Measurements from ENCODE around the gene CAMTA1. TPM values are rescaled to one million over a fixed set of nuclear protein-coding genes. Genes with fewer than 3 reads are reported as not detected.

CAMTA1 gene
- total RNA-seq, 4 donors from 2014 or later = 57.4 to 88.3 (median 62.1) TPM

DNA sequence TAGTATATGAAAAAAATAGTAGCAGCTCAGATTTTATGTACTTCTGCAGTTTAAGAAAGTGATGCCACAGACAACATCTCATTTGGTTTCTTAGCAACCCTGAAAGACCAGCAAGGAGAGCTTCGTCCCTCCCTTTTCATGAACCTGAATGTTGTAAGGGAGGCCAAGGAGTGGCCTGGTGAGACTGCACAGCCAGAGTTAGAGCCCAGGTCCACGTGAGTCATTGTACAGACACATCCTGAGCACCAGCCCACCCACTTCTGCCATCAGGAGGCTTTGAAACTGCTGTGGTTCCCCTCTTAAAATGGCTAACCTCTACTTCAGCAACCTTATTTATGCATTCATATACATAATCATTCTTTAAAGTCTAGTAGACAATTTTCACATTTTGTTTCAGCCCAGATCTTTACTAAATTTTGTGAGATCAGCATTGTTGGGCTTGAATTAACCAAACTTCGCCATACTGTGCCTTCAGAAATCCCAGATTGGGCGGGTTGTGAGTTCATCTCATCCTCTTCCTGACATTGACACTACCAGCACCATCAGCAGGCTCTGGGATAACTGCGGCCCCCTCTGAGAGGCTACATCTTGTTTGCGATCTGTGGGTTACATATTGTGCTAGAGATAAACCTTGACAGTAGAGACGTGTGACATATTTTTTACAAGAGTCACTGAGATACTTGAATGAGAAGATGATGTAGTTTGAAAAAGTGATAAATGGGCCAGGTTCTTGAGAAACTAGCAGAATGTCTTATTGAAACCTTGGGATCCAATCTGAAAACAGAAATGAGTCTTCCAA is 106.7 kb downstream of the CAMTA1 start:
- Histone ChIP-seq H3K27ac (no peak overlapping the region), H3K4me3 (no peak overlapping the region), H3K36me3 (no peaks in the 10 kb centered on the region), H3K27me3 (no peaks in the 10 kb centered on the region), H3K4me1 (no peaks in the 10 kb centered on the region), H3K9me3 (no peaks in the 10 kb centered on the region)
- no peak for DNase-seq
- no peak for TF ChIP-seq POLR2A (IDR thresholded peaks at IDR 0.05)
- TF ChIP-seq, protein P1, sequence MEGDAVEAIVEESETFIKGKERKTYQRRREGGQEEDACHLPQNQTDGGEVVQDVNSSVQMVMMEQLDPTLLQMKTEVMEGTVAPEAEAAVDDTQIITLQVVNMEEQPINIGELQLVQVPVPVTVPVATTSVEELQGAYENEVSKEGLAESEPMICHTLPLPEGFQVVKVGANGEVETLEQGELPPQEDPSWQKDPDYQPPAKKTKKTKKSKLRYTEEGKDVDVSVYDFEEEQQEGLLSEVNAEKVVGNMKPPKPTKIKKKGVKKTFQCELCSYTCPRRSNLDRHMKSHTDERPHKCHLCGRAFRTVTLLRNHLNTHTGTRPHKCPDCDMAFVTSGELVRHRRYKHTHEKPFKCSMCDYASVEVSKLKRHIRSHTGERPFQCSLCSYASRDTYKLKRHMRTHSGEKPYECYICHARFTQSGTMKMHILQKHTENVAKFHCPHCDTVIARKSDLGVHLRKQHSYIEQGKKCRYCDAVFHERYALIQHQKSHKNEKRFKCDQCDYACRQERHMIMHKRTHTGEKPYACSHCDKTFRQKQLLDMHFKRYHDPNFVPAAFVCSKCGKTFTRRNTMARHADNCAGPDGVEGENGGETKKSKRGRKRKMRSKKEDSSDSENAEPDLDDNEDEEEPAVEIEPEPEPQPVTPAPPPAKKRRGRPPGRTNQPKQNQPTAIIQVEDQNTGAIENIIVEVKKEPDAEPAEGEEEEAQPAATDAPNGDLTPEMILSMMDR (IDR thresholded peaks at IDR 0.05) = no peak

DNA sequence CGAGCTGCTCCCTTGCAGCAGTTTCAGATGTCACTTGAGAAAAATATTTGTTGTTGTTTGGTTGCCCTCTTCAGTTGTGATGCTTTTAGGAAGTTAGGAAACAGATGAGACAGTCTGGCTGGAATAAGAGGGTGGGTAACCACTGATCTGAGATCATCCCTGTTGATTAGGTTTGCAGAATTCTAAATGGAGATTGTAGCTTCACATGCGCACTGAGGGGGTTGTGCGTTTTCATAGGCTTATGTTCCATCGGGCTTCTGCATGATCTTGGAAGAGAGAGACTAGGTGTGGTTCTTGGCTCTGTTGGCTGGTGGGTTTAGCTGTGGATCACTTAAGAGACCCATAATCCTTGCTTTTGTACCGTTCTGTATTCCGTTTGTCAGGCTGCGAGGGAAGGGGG is 108.1 kb downstream of the CAMTA1 start:
- Histone ChIP-seq H3K9me3 (no peaks in the 10 kb centered on the region), H3K4me3 (no peak overlapping the region), H3K4me1 (no peaks in the 10 kb centered on the region), H3K27me3 (no peaks in the 10 kb centered on the region), H3K36me3 (no peaks in the 10 kb centered on the region), H3K27ac (no peak overlapping the region)
- no peak for DNase-seq
- TF ChIP-seq, protein P1 (IDR thresholded peaks at IDR 0.05) = no peak
- no peak for TF ChIP-seq POLR2A (IDR thresholded peaks at IDR 0.05)

- no peak overlapping the region for H3K4me3 ChIP-seq
- no peaks in the 10 kb centered on the region for H3K27me3 ChIP-seq
- DNase-seq = no peak
- no peak for TF ChIP-seq POLR2A (IDR thresholded peaks at IDR 0.05)
- TF ChIP-seq, protein P1 (IDR thresholded peaks at IDR 0.05) = no peak
- H3K9me3 ChIP-seq = no peaks in the 10 kb centered on the region
- no peaks in the 10 kb centered on the region for H3K36me3 ChIP-seq
- H3K4me1 ChIP-seq = no peaks in the 10 kb centered on the region
- H3K27ac ChIP-seq = no peak overlapping the region
These were observed 111.9 kb downstream of the CAMTA1 start for GRCh38 chr1:6897138-6897537.

DNA sequence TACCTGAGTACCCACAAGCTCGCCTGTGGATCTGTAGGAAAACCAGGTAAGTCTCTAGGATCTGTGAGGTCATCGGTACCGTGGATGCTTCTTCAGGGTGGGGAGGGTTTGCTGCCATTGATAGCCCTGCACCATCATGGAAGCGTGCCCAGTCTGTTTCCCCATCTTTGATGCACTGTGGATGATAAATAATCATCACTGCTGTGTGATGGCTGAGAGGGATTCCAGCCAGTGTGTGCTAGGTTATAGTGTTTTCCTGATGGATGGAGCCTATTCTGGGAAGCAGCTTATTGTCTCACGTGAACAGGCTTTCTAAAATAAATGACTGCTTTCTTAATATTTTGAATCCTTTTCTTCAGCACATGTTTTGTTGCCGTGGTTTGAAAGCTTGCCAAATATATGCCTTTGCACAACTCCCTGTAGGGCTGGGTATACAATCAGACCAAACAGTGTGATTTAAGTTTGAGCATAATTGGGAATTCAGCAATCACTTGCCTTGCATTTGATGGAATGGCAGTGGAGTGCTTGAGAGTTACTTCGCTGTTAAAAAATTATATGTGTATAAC is 113.8 kb downstream of the CAMTA1 start:
- Histone ChIP-seq H3K27ac (no peak overlapping the region), H3K27me3 (no peaks in the 10 kb centered on the region)

GRCh38 chr1:6899621-6900020 is 114.4 kb downstream of the CAMTA1 start:
- DNase-seq = no peak
- no peak overlapping the region for H3K27ac ChIP-seq

More for the DNA sequence above, 113.8 kb downstream of the CAMTA1 start:
- H3K9me3 ChIP-seq = no peaks in the 10 kb centered on the region
- no peak overlapping the region for H3K4me3 ChIP-seq
- no peaks in the 10 kb centered on the region for H3K4me1 ChIP-seq
- no peak for TF ChIP-seq POLR2A (IDR thresholded peaks at IDR 0.05)
- TF ChIP-seq, protein P1 (IDR thresholded peaks at IDR 0.05) = no peak
- no peaks in the 10 kb centered on the region for H3K36me3 ChIP-seq
- DNase-seq = no peak

More at GRCh38 chr1:6899621-6900020, 114.4 kb downstream of the CAMTA1 start:
- H3K36me3 ChIP-seq = no peaks in the 10 kb centered on the region
- H3K4me1 ChIP-seq = no peaks in the 10 kb centered on the region
- no peak overlapping the region for H3K4me3 ChIP-seq
- no peaks in the 10 kb centered on the region for H3K9me3 ChIP-seq
- TF ChIP-seq, protein P1 (IDR thresholded peaks at IDR 0.05) = no peak
- no peak for TF ChIP-seq POLR2A (IDR thresholded peaks at IDR 0.05)
- H3K27me3 ChIP-seq = no peaks in the 10 kb centered on the region
